ENCODE measurements around the gene ANXA5.

DNA sequence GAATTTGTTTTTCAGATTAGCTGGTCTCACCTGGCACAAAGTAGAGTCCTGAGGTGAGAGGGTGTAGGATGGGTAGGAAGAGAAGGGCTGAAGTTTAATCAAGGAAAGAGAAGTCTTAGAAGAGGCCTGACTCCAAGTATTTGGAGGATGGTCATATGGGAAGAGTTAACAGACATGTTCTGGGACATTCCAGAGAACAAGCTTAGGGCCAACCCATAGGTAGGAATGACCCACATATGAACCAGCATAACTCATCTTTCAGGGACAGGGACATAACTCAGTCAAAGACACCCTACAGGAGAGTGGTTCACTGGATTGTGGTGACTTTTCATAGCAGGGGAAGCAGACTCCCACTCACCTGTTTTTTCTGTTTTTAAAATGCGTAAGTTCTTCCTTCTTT is 27.9 kb upstream of the ANXA5 start:
- TF ChIP-seq CTCF (IDR thresholded peaks at IDR 0.05): no peak
- no peak for TF ChIP-seq FOXJ3 (CRISPR knock-in tag; IDR thresholded peaks at IDR 0.05)
- no peak for TF ChIP-seq CHD2 (IDR thresholded peaks at IDR 0.05; ENCODE audit: low read length, partially characterized antibody)
- TF ChIP-seq USF2 (IDR thresholded peaks at IDR 0.05; ENCODE audit: borderline replicate concordance, low read depth, low read length): no peak
- no peak for TF ChIP-seq POLR2AphosphoS5 (IDR thresholded peaks at IDR 0.05; ENCODE audit: low read depth, low read length)
- TF ChIP-seq NRF1 (IDR thresholded peaks at IDR 0.05; ENCODE audit: low read depth, low read length): no peak
- no peak for TF ChIP-seq TAF1 (IDR thresholded peaks at IDR 0.05; ENCODE audit: borderline replicate concordance, low read depth, low read length)
- TF ChIP-seq, protein P1, sequence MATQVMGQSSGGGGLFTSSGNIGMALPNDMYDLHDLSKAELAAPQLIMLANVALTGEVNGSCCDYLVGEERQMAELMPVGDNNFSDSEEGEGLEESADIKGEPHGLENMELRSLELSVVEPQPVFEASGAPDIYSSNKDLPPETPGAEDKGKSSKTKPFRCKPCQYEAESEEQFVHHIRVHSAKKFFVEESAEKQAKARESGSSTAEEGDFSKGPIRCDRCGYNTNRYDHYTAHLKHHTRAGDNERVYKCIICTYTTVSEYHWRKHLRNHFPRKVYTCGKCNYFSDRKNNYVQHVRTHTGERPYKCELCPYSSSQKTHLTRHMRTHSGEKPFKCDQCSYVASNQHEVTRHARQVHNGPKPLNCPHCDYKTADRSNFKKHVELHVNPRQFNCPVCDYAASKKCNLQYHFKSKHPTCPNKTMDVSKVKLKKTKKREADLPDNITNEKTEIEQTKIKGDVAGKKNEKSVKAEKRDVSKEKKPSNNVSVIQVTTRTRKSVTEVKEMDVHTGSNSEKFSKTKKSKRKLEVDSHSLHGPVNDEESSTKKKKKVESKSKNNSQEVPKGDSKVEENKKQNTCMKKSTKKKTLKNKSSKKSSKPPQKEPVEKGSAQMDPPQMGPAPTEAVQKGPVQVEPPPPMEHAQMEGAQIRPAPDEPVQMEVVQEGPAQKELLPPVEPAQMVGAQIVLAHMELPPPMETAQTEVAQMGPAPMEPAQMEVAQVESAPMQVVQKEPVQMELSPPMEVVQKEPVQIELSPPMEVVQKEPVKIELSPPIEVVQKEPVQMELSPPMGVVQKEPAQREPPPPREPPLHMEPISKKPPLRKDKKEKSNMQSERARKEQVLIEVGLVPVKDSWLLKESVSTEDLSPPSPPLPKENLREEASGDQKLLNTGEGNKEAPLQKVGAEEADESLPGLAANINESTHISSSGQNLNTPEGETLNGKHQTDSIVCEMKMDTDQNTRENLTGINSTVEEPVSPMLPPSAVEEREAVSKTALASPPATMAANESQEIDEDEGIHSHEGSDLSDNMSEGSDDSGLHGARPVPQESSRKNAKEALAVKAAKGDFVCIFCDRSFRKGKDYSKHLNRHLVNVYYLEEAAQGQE (IDR thresholded peaks at IDR 0.05; ENCODE audit: low read depth, low read length): no peak
- TF ChIP-seq, protein P2, sequence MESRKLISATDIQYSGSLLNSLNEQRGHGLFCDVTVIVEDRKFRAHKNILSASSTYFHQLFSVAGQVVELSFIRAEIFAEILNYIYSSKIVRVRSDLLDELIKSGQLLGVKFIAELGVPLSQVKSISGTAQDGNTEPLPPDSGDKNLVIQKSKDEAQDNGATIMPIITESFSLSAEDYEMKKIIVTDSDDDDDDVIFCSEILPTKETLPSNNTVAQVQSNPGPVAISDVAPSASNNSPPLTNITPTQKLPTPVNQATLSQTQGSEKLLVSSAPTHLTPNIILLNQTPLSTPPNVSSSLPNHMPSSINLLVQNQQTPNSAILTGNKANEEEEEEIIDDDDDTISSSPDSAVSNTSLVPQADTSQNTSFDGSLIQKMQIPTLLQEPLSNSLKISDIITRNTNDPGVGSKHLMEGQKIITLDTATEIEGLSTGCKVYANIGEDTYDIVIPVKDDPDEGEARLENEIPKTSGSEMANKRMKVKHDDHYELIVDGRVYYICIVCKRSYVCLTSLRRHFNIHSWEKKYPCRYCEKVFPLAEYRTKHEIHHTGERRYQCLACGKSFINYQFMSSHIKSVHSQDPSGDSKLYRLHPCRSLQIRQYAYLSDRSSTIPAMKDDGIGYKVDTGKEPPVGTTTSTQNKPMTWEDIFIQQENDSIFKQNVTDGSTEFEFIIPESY (IDR thresholded peaks at IDR 0.05; ENCODE audit: borderline replicate concordance, low read depth): no peak
- no peak for TF ChIP-seq TCF12 (IDR thresholded peaks at IDR 0.05)
- TF ChIP-seq MAX (IDR thresholded peaks at IDR 0.05; ENCODE audit: low read depth): no peak
- no peak for TF ChIP-seq YY1 (IDR thresholded peaks at IDR 0.05; ENCODE audit: low read depth)
- TF ChIP-seq EP300 (IDR thresholded peaks at IDR 0.05; ENCODE audit: borderline replicate concordance in 1 of 2, low read depth in 1 of 2, low read length in 1 of 2): no peak
- TF ChIP-seq EZH2phosphoT487 (IDR thresholded peaks at IDR 0.05; ENCODE audit: borderline replicate concordance, low read depth): no peak
